DMS79 treated with DMSO at 0.1 percent for 48 hours (cell line): ENCODE measurements around the gene SYNE1.
"Not testable (repeated sequence)": the region's sequence is repeated elsewhere in the genome, so short reads cannot be mapped to it uniquely, and the experiment has no call there.

Experiments used
- DNase-seq: peaks from one replicate; lab custom pipeline; 2025; lab: John Stamatoyannopoulos, UW

The SYNE1 gene

GRCh38 chr6:152138344-152138743, 498.8 kb downstream of the SYNE1 start:
- not testable (repeated sequence) for DNase-seq

- DNase-seq = no peak
Measured at GRCh38 chr6:152136449-152136825, 500.7 kb downstream of the SYNE1 start.

- no peak for DNase-seq
Measured at GRCh38 chr6:152135755-152136448, 501.3 kb downstream of the SYNE1 start.

GRCh38 chr6:152130441-152130840, 506.7 kb downstream of the SYNE1 start:
- no peak for DNase-seq

- DNase-seq = no peak
Measured at GRCh38 chr6:152129691-152130151, 507.4 kb downstream of the SYNE1 start.

- DNase-seq = no peak
Measured at GRCh38 chr6:152127432-152128165, 509.6 kb downstream of the SYNE1 start.

- DNase-seq = no peak
Measured at GRCh38 chr6:152124429-152125074, 512.6 kb downstream of the SYNE1 start.

GRCh38 chr6:152123076-152123475, 514.1 kb downstream of the SYNE1 start:
- DNase-seq = no peak

GRCh38 chr6:152122434-152122833, 514.7 kb downstream of the SYNE1 start:
- no peak for DNase-seq

- DNase-seq = no peak
Measured at GRCh38 chr6:152121910-152122309, 515.3 kb downstream of the SYNE1 start.

GRCh38 chr6:152119831-152120230, 517.3 kb downstream of the SYNE1 start:
- no peak for DNase-seq

- DNase-seq = no peak
Measured at GRCh38 chr6:152118678-152119077, 518.5 kb downstream of the SYNE1 start.

- DNase-seq = no peak
Measured at GRCh38 chr6:152118224-152118623, 518.9 kb downstream of the SYNE1 start.

- DNase-seq = no peak
Measured at GRCh38 chr6:152117156-152118133, 519.7 kb downstream of the SYNE1 start.

- no peak for DNase-seq
Measured at GRCh38 chr6:152112491-152113261, 524.5 kb downstream of the SYNE1 start.

- DNase-seq = no peak
Measured at GRCh38 chr6:152110886-152111820, 526.0 kb downstream of the SYNE1 start.

GRCh38 chr6:152107973-152108372, 529.2 kb downstream of the SYNE1 start:
- DNase-seq = no peak

GRCh38 chr6:152100183-152100618, 537.0 kb downstream of the SYNE1 start:
- no peak for DNase-seq

GRCh38 chr6:152099446-152100182, 537.5 kb downstream of the SYNE1 start:
- DNase-seq = no peak
